HepG2 (cell line): Measurements from ENCODE around the gene OSBPL2. TPM values are rescaled to one million over a fixed set of nuclear protein-coding genes. Genes with fewer than 3 reads are reported as not detected.

Experiments
- ATAC-seq: fragments of 200-7000 bp; cut with Tn5 transposase; 3 replicates; pipeline ENCODE4 v1.9.1; 2020; ENCODE audit warnings: mild to moderate bottlenecking, moderate library complexity
- BruUV-seq: library from RNA; stranded (reverse); fragments of 400-500 nt; replicated peaks from 2 replicates; lab custom pipeline; 2021; lab: Mats Ljungman, UMichigan
- CTCF ChIA-PET: fragments of 300-600 bp; formaldehyde crosslinking; extraction: SDS; loops from one replicate; lab custom pipeline; 2021; ENCODE audit warnings: low total read pairs, inconsistent platforms, low intra/inter-chr PET ratio; lab: Yijun Ruan, JAX
- POLR2A ChIA-PET: fragments of 350-600 bp; sonication (Branson Sonifier 250); formaldehyde crosslinking; loops from one replicate; lab custom pipeline; 2020; ENCODE audit warnings: antibody characterized with exemption, inconsistent platforms; lab: Yijun Ruan, JAX
- DNase-seq: peaks from one replicate; pipeline ENCODE4 v3.0.0-alpha.2; 2015; ENCODE audit warnings: low spot score
- FAIRE-seq: peaks from 3 replicates; lab custom pipeline; 2011; peaks lifted over from hg19 to GRCh38; lab: Jason Lieb, UNC
- H2AFZ ChIP-seq: one replicate; pipeline ENCODE4 v1.6.1; 2011; ENCODE audit warnings: low read length, inconsistent platforms
- H3K27ac ChIP-seq: fragments of 300-600 bp; 3 replicates; pipeline ENCODE4 v1.8.0; 2011; ENCODE audit warnings: mixed run types, mild to moderate bottlenecking, mixed read lengths, low read length, inconsistent platforms; ENCODE audit not compliant: insufficient read depth; ENCODE audit errors: extremely low read length
- H3K27me3 ChIP-seq, 2 experiments: fragments of 200-600 bp in 1 of 2; 2 replicates in 1 of 2; 3 replicates in 1 of 2; pipeline versions ENCODE4 v1.6.0 to v1.8.0; 2011; ENCODE audit warnings: low read length in 2 of 2, mild to moderate bottlenecking in 2 of 2, moderate library complexity in 2 of 2, inconsistent platforms in 1 of 2; ENCODE audit not compliant: insufficient read depth in 2 of 2, control insufficient read depth in 1 of 2
- H3K36me3 ChIP-seq, 2 experiments: fragments of 200-600 bp in 1 of 2; replicated peaks in 1 of 2; 2 replicates in 1 of 2; 3 replicates in 1 of 2; pipeline versions ENCODE4 v1.5.1 to v1.8.0; 2011; ENCODE audit warnings: low read length in 2 of 2, inconsistent platforms in 1 of 2; ENCODE audit not compliant: insufficient read depth in 2 of 2, control insufficient read depth in 1 of 2
- H3K4me1 ChIP-seq: 2 replicates; pipeline ENCODE4 v1.5.1; 2012; ENCODE audit warnings: low read length, inconsistent platforms; ENCODE audit not compliant: insufficient read depth
- H3K4me2 ChIP-seq: 2 replicates; pipeline ENCODE4 v1.6.0; 2011; ENCODE audit warnings: low read depth, low read length, inconsistent platforms
- H3K4me3 ChIP-seq, 3 experiments: fragments of 200-600 bp in 1 of 3; sonication (generic), shearing (Covaris generic) in 1 of 3; replicated peaks in 1 of 3; 2 replicates each; pipeline ENCODE4 v1.5.1; 2011 to 2016; ENCODE audit warnings: low read length in 3 of 3, inconsistent platforms in 2 of 3, low read depth in 2 of 3, mild to moderate bottlenecking in 2 of 3, control low read depth in 1 of 3, mixed read lengths in 1 of 3; ENCODE audit not compliant: insufficient read depth in 1 of 3
- H3K79me2 ChIP-seq: one replicate; pipeline ENCODE4 v1.6.1; 2011; ENCODE audit warnings: low read length, inconsistent platforms; ENCODE audit not compliant: insufficient read depth
- H3K9ac ChIP-seq: 2 replicates; pipeline ENCODE4 v1.6.0; 2011; ENCODE audit warnings: mild to moderate bottlenecking, low read depth, low read length, inconsistent platforms; ENCODE audit not compliant: insufficient read depth
- H3K9me3 ChIP-seq: 2 replicates; pipeline ENCODE4 v1.5.1; 2012; ENCODE audit warnings: mild to moderate bottlenecking, low read length
- H4K20me1 ChIP-seq: 2 replicates; pipeline ENCODE4 v1.6.0; 2011; ENCODE audit warnings: inconsistent platforms, mild to moderate bottlenecking, low read length, moderate library complexity; ENCODE audit not compliant: insufficient read depth
- HDAC1 ChIP-seq: sonication (generic); formaldehyde crosslinking; IDR thresholded peaks from 2 replicates; pipeline ENCODE4 v1.5.1; 2020; ENCODE audit warnings: mild to moderate bottlenecking, missing genetic modification reagents
- JUND ChIP-seq: sonication (generic); formaldehyde crosslinking; IDR thresholded peaks from 2 replicates; pipeline ENCODE4 v1.8.0; 2022; ENCODE audit warnings: mild to moderate bottlenecking, missing genetic modification reagents
- NFE2L1 ChIP-seq: sonication (generic); formaldehyde crosslinking; IDR thresholded peaks from 2 replicates; pipeline ENCODE4 v1.4.0; 2020; ENCODE audit warnings: missing genetic modification reagents, mild to moderate bottlenecking, borderline replicate concordance
- PHF5A ChIP-seq: IDR thresholded peaks from one replicate; pipeline ENCODE4 v1.6.1; 2018; ENCODE audit warnings: low read depth, missing genetic modification reagents; ENCODE audit not compliant: unreplicated experiment
- REXO4 ChIP-seq: sonication (generic); formaldehyde crosslinking; IDR thresholded peaks from 2 replicates; pipeline ENCODE4 v1.8.0; 2022; ENCODE audit warnings: missing genetic modification reagents, mild to moderate bottlenecking, borderline replicate concordance
- ZBTB38 ChIP-seq: sonication (generic); formaldehyde crosslinking; IDR thresholded peaks from 2 replicates; pipeline ENCODE4 v1.5.1; 2020; ENCODE audit warnings: mild to moderate bottlenecking, missing genetic modification reagents
- ZNF569 ChIP-seq: sonication (generic); formaldehyde crosslinking; IDR thresholded peaks from 2 replicates; pipeline ENCODE4 v1.5.0; 2020; ENCODE audit warnings: mild to moderate bottlenecking, missing genetic modification reagents, moderate library complexity, borderline replicate concordance
- ZNF607 ChIP-seq: sonication (generic); formaldehyde crosslinking; IDR thresholded peaks from 2 replicates; pipeline ENCODE4 v1.5.1; 2020; ENCODE audit warnings: missing genetic modification reagents, mild to moderate bottlenecking, borderline replicate concordance
- ZNF737 ChIP-seq: sonication (generic); formaldehyde crosslinking; IDR thresholded peaks from 2 replicates; pipeline ENCODE4 v1.5.0; 2020; ENCODE audit warnings: missing genetic modification reagents, mild to moderate bottlenecking, borderline replicate concordance
- ZNF780A ChIP-seq: sonication (generic); formaldehyde crosslinking; IDR thresholded peaks from 2 replicates; pipeline ENCODE4 v1.8.0; 2022; ENCODE audit warnings: mild to moderate bottlenecking, missing genetic modification reagents, moderate library complexity
- WGBS: methylation state at CpG from one replicate; pipeline ENCODE4 v1.1.6; 2017; ENCODE audit warnings: low lambda C conversion rate; 5-methylcytosine and 5-hydroxymethylcytosine counted together
- in situ Hi-C: cut with HindIII; loops from 2 replicates; pipeline ENCODE4 v1.10.0; 2017; ENCODE audit warnings: low pct_unique_long_range_greater_than_20kb; ENCODE audit not compliant: extremely low pct_ligation_motif_present
- intact Hi-C: fragments of 100-400 bp; cut with micrococcal nuclease; formaldehyde crosslinking; loops from one replicate; pipeline ENCODE4 v1.10.0; 2022; ENCODE audit not compliant: unreplicated experiment
- polyA plus RNA-seq, 8 experiments: library from polyadenylated mRNA; depleted of rRNA in 3 of 8; stranded (reverse) in 7 of 8; unstranded in 1 of 8; fragments of >200 nt; fragmentation: Illumina TruSeq in 4 of 8; extraction: Trizol in 4 of 8; gene quantifications; 2 replicates each; pipeline versions ENCODE4 v1.2.1 to v1.2.3, GENCODE V29; 2011 to 2016; ENCODE audit warnings: low read depth in 4 of 8, missing spikeins in 1 of 8, mixed read lengths in 1 of 8; ENCODE audit not compliant: insufficient read depth in 1 of 8
- total RNA-seq, 5 experiments: library from RNA; depleted of rRNA; stranded (reverse); fragments of >200 nt; fragmentation: Illumina TruSeq; extraction: Trizol; gene quantifications; 2 replicates each; pipeline ENCODE4 v1.2.3, GENCODE V29; 2016; ENCODE audit warnings: low read depth in 1 of 5
- TF ChIP-seq, protein P1 (sequence below): sonication (generic); formaldehyde crosslinking; IDR thresholded peaks from 2 replicates; pipeline ENCODE4 v1.9.0; 2021; ENCODE audit warnings: missing genetic modification reagents, borderline replicate concordance
- TF ChIP-seq, protein P2 (sequence below): sonication (generic); formaldehyde crosslinking; IDR thresholded peaks from 2 replicates; pipeline ENCODE4 v1.4.0; 2020; ENCODE audit warnings: mild to moderate bottlenecking, missing genetic modification reagents
- TF ChIP-seq, protein P3 (sequence below): sonication (generic); formaldehyde crosslinking; conservative IDR thresholded peaks from 2 replicates; pipeline ENCODE4 v1.4.0; 2020; ENCODE audit warnings: mild to moderate bottlenecking, missing genetic modification reagents, moderate library complexity
- TF ChIP-seq, protein P4 (sequence below), 2 experiments: sonication (generic) in 1 of 2; formaldehyde crosslinking in 1 of 2; IDR thresholded peaks; 2 replicates each; pipeline versions ENCODE4 v1.4.0 to v1.6.1; 2018 to 2020; ENCODE audit warnings: missing genetic modification reagents in 2 of 2, borderline replicate concordance in 1 of 2, low read depth in 1 of 2, mild to moderate bottlenecking in 1 of 2, missing biosample characterization in 1 of 2

Gene OSBPL2
- total and polyA plus RNA-seq, 2 of the 13 experiments (the other 11 are each of a cell fraction or from before 2014, with no cell fraction given), result 18.5 to 37.4 TPM

DNA sequence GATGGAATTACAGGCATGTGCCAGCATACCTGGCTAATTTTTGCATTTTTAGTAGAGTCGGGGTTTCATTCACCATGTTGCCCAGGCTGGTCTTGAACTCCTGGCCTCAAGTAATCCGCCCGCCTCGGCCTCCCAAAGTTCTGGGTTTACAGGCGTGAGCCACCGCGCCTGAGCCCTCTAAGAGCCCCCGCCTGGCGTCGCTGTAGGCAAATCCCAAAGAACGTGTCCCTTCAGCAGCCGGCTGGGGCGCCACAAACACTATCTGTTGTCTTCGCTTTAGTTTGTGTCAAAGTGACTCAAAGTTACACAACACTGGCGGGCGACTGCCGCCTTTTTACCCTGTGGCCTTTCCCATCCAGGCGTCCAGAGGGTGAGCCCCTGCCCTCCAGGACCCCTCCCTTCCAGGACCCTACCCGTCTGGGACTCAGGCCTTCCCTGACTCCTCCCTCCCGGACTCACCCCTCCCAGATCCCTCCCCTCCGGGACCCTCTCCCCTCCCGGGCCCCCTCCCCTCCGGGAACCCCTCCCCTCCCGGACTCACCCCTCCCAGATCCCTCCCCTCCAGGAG, 63.5 kb downstream of the OSBPL2 start:
- Histone ChIP-seq H3K9ac (peak overlapping the region; percentile 89), H3K9me3 (no peaks in the 10 kb centered on the region), H2AFZ (no peak overlapping the region), H3K79me2 (peaks cover 32% of the 10 kb centered on the region), H3K4me3 (peak overlapping the region; percentile 74 to 93 (median 85)), H3K27ac (peak overlapping the region; percentile 97), H3K4me2 (peak overlapping the region; percentile 95), H3K4me1 (peaks cover 55% of the 10 kb centered on the region), H3K27me3 (no peaks in the 10 kb centered on the region; a peak in 1 of 5 replicates), H4K20me1 (peaks cover 25% of the 10 kb centered on the region), H3K36me3 (peaks cover 11 to 25% of the 10 kb centered on the region in 2 experiments)
- intact Hi-C loops, result loop anchor here (1.0 kb wide), 2 partner anchors 74 to 80 kb away; no protein-coding TSS in a partner anchor
- ChIA-PET CTCF (interaction anchor here (1.3 to 6.1 kb wide), 7 partner anchors 67 to 195 kb away, joined by 4 to 73 read pairs (median 11); partner anchors contain the start of gene RPS21), POLR2A (interaction anchor here (0.7 to 8.3 kb wide), 9 partner anchors 66 to 110 kb away, joined by 3 to 187 read pairs (median 7); partner anchors contain the start of genes LAMA5 and RPS21)
- in situ Hi-C loops, result loop anchor here (5.0 kb wide), 1 partner anchor 65 kb away; the partner anchor contains the start of gene LAMA5
- ATAC-seq, result peak; percentile 52
- peak; percentile 88 for FAIRE-seq
- WGBS, result 3% methylated on average over 24 of the region's 24 CpGs
- no TSS peak for BruUV-seq
- peak; percentile 100 for DNase-seq
- no peak for TF ChIP-seq ZNF737 (CRISPR knock-in tag)
- no peak for TF ChIP-seq REXO4 (CRISPR knock-in tag)
- TF ChIP-seq, protein P1, sequence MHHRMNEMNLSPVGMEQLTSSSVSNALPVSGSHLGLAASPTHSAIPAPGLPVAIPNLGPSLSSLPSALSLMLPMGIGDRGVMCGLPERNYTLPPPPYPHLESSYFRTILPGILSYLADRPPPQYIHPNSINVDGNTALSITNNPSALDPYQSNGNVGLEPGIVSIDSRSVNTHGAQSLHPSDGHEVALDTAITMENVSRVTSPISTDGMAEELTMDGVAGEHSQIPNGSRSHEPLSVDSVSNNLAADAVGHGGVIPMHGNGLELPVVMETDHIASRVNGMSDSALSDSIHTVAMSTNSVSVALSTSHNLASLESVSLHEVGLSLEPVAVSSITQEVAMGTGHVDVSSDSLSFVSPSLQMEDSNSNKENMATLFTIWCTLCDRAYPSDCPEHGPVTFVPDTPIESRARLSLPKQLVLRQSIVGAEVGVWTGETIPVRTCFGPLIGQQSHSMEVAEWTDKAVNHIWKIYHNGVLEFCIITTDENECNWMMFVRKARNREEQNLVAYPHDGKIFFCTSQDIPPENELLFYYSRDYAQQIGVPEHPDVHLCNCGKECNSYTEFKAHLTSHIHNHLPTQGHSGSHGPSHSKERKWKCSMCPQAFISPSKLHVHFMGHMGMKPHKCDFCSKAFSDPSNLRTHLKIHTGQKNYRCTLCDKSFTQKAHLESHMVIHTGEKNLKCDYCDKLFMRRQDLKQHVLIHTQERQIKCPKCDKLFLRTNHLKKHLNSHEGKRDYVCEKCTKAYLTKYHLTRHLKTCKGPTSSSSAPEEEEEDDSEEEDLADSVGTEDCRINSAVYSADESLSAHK (CRISPR knock-in tag), result peak; percentile 76; the same call in 1 of the 2 replicates
- no peak for TF ChIP-seq ZNF780A
- peak; percentile 78 for TF ChIP-seq HDAC1 (CRISPR knock-in tag)
- TF ChIP-seq, protein P2, sequence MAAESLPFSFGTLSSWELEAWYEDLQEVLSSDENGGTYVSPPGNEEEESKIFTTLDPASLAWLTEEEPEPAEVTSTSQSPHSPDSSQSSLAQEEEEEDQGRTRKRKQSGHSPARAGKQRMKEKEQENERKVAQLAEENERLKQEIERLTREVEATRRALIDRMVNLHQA (CRISPR knock-in tag), result no peak
- TF ChIP-seq, protein P3, sequence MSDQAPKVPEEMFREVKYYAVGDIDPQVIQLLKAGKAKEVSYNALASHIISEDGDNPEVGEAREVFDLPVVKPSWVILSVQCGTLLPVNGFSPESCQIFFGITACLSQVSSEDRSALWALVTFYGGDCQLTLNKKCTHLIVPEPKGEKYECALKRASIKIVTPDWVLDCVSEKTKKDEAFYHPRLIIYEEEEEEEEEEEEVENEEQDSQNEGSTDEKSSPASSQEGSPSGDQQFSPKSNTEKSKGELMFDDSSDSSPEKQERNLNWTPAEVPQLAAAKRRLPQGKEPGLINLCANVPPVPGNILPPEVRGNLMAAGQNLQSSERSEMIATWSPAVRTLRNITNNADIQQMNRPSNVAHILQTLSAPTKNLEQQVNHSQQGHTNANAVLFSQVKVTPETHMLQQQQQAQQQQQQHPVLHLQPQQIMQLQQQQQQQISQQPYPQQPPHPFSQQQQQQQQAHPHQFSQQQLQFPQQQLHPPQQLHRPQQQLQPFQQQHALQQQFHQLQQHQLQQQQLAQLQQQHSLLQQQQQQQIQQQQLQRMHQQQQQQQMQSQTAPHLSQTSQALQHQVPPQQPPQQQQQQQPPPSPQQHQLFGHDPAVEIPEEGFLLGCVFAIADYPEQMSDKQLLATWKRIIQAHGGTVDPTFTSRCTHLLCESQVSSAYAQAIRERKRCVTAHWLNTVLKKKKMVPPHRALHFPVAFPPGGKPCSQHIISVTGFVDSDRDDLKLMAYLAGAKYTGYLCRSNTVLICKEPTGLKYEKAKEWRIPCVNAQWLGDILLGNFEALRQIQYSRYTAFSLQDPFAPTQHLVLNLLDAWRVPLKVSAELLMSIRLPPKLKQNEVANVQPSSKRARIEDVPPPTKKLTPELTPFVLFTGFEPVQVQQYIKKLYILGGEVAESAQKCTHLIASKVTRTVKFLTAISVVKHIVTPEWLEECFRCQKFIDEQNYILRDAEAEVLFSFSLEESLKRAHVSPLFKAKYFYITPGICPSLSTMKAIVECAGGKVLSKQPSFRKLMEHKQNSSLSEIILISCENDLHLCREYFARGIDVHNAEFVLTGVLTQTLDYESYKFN (CRISPR knock-in tag), result peak; percentile 66; the same call in 1 of the 2 replicates
- peak; percentile 88 for TF ChIP-seq ZNF607
- TF ChIP-seq, protein P4, sequence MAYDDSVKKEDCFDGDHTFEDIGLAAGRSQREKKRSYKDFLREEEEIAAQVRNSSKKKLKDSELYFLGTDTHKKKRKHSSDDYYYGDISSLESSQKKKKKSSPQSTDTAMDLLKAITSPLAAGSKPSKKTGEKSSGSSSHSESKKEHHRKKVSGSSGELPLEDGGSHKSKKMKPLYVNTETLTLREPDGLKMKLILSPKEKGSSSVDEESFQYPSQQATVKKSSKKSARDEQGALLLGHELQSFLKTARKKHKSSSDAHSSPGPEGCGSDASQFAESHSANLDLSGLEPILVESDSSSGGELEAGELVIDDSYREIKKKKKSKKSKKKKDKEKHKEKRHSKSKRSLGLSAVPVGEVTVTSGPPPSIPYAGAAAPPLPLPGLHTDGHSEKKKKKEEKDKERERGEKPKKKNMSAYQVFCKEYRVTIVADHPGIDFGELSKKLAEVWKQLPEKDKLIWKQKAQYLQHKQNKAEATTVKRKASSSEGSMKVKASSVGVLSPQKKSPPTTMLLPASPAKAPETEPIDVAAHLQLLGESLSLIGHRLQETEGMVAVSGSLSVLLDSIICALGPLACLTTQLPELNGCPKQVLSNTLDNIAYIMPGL (CRISPR knock-in tag; IDR thresholded peaks at IDR 0.05; ENCODE audit: borderline replicate concordance in 1 of 2, low read depth in 1 of 2), result peak; percentile 87 to 99; a peak in 3 of 4 replicates
- TF ChIP-seq ZBTB38 (CRISPR knock-in tag), result peak; percentile 66
- TF ChIP-seq NFE2L1, result no peak
- peak; percentile 84 for TF ChIP-seq PHF5A (CRISPR knock-in tag)
- no peak for TF ChIP-seq ZNF569 (CRISPR knock-in tag)
- peak; percentile 71; the same call in 1 of the 2 replicates for TF ChIP-seq JUND
